CD4-positive, alpha-beta T cell treated with Interleukin-4 for 4 hours (primary cell): ENCODE data around the gene ATF1.
A peak's percentile ranks its signal among the peaks of the same experiment; 100 is the strongest.
"Not testable (repeated sequence)": the region's sequence is repeated elsewhere in the genome, so short reads cannot be mapped to it uniquely, and the experiment has no call there.

ENCODE experiments used
- DNase-seq: peaks from one replicate; pipeline ENCODE4 v3.0.0-alpha.2; 2020

Gene ATF1

GRCh38 chr12:50753232-50753769, 10.6 kb upstream of the ATF1 start:
- no peak for DNase-seq

GRCh38 chr12:50764286-50765094, 589 bp downstream of the ATF1 start:
- peak; percentile 81 for DNase-seq

- DNase-seq, result peak; percentile 62
These were observed 1.4 kb downstream of the ATF1 start for GRCh38 chr12:50765095-50765911.

- no peak for DNase-seq
These were observed 4.5 kb downstream of the ATF1 start for GRCh38 chr12:50768391-50768790.

GRCh38 chr12:50768813-50769212, 4.9 kb downstream of the ATF1 start:
- not testable (repeated sequence) for DNase-seq

GRCh38 chr12:50771409-50771808, 7.5 kb downstream of the ATF1 start:
- no peak for DNase-seq

GRCh38 chr12:50772470-50772869, 8.6 kb downstream of the ATF1 start:
- no peak for DNase-seq

GRCh38 chr12:50772877-50773276, 9.0 kb downstream of the ATF1 start:
- no peak for DNase-seq

- DNase-seq, result no peak
These were observed 11.3 kb downstream of the ATF1 start for GRCh38 chr12:50775251-50775650.

- DNase-seq, result no peak
These were observed 13.1 kb downstream of the ATF1 start for GRCh38 chr12:50776749-50777728.

- no peak for DNase-seq
These were observed 15.0 kb downstream of the ATF1 start for GRCh38 chr12:50778663-50779590.

- no peak for DNase-seq
These were observed 16.1 kb downstream of the ATF1 start for GRCh38 chr12:50780013-50780412.

- DNase-seq, result peak; percentile 1
These were observed 20.6 kb downstream of the ATF1 start for GRCh38 chr12:50784501-50784900.

- DNase-seq, result no peak
These were observed 21.6 kb downstream of the ATF1 start for GRCh38 chr12:50785406-50786001.

- DNase-seq, result no peak
These were observed 22.8 kb downstream of the ATF1 start for GRCh38 chr12:50786498-50787231.

- no peak for DNase-seq
These were observed 23.7 kb downstream of the ATF1 start for GRCh38 chr12:50787618-50788017.

GRCh38 chr12:50788561-50788960, 24.7 kb downstream of the ATF1 start:
- DNase-seq, result no peak

GRCh38 chr12:50790081-50790480, 26.2 kb downstream of the ATF1 start:
- no peak for DNase-seq

- no peak for DNase-seq
These were observed 36.0 kb downstream of the ATF1 start for GRCh38 chr12:50799908-50800307.

GRCh38 chr12:50803230-50803875, 39.5 kb downstream of the ATF1 start:
- DNase-seq, result no peak
